ENCODE results near the gene ACSL5.
"Not testable (repeated sequence)": the region's sequence is repeated elsewhere in the genome, so short reads cannot be mapped to it uniquely, and the experiment has no call there.

ACSL5 gene

DNA sequence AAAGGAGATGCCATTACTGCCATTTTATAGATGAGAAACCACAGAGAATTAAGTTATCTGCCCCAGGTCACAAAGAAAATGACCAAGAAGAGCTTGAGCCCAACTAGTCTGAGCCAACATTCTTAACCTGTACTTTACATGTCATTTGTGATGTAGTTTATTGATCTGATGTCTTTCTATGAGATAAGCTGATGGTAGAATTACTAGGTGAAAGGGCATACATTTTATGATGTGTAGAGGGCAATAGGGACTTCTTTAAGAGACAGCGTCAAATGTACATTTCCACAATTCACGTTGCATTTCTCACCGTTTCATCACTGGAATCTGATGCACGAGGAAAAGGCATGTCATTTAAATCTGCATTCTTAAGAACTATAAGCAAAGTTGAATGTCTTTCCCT is 11.3 kb downstream of the ACSL5 start:
- H3K4me3 ChIP-seq (ENCODE audit: low read depth, low read length), result no peak overlapping the region
- TF ChIP-seq, protein P1, sequence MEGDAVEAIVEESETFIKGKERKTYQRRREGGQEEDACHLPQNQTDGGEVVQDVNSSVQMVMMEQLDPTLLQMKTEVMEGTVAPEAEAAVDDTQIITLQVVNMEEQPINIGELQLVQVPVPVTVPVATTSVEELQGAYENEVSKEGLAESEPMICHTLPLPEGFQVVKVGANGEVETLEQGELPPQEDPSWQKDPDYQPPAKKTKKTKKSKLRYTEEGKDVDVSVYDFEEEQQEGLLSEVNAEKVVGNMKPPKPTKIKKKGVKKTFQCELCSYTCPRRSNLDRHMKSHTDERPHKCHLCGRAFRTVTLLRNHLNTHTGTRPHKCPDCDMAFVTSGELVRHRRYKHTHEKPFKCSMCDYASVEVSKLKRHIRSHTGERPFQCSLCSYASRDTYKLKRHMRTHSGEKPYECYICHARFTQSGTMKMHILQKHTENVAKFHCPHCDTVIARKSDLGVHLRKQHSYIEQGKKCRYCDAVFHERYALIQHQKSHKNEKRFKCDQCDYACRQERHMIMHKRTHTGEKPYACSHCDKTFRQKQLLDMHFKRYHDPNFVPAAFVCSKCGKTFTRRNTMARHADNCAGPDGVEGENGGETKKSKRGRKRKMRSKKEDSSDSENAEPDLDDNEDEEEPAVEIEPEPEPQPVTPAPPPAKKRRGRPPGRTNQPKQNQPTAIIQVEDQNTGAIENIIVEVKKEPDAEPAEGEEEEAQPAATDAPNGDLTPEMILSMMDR (IDR thresholded peaks at IDR 0.05; ENCODE audit: borderline replicate concordance, insufficient read depth, low read depth, low read length), result no peak

DNA sequence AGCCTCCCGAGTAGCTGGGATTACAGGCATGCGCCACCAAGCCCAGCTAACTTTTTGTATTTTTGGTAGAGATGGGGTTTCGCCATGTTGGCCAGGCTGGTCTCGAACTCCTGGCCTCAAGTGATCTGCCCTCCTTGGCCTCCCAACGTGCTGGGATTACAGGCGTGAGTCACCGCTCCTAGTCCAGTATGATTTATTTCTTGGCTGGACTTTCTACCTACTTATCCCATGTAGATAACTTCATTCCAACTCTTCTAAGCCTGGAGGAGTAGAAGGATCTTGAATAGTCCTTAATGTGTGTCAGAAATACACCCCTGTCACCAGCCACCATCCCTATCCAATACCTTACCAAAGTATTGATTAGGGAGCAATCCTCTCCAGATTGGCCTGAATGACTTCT is 14.1 kb downstream of the ACSL5 start:
- not testable (repeated sequence) for H3K4me3 ChIP-seq (ENCODE audit: low read depth, low read length)

DNA sequence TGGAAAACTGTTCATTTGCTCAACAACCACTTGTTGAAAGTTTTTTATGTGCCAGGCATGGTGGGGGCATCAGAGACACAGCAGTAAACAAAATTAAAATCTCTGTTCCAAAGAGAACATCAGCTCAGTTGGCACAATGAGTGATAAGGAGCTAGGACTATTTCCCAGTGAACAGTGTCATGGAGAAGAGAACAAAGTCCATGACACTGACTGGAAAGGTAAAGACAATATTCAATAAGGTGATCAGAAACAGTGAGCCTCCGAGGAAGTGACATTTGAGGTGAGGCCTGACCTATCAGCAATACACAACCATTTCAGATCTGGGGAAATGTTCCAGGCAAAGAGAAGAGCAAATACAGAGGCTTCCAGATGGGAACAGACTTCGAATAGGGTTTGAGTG is 14.6 kb downstream of the ACSL5 start:
- H3K4me3 ChIP-seq (ENCODE audit: low read depth, low read length), result no peak overlapping the region
- TF ChIP-seq, protein P1 (IDR thresholded peaks at IDR 0.05; ENCODE audit: borderline replicate concordance, insufficient read depth, low read depth, low read length), result no peak

DNA sequence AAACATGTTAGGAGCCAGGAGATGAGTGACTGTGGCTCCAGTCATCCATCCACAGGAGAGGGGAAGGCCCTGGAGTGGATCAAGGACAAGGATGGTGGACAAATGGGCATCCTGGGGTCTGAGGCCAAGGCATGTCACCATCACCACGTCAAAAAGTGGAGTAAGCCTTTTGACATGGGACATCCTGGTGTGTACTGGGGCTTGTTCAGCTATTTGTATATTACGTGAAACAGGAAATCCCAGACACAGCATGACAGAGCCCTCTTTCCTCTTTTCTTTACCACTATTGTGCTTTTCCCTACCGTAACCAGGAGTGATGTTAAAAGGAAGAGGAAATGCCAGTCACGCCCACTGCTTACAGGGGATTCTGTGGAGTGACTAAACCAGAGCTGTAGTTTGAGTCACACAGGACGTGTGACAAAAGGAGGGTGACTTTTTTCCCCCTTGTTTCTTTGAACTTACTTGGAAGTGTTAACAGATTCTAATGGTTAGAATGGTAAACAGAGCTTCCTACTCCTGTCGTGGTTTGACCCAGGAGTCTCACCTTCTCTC is 15.4 kb downstream of the ACSL5 start:
- TF ChIP-seq, protein P1 (IDR thresholded peaks at IDR 0.05; ENCODE audit: borderline replicate concordance, insufficient read depth, low read depth, low read length), result no peak
- H3K4me3 ChIP-seq (ENCODE audit: low read depth, low read length), result no peak overlapping the region

DNA sequence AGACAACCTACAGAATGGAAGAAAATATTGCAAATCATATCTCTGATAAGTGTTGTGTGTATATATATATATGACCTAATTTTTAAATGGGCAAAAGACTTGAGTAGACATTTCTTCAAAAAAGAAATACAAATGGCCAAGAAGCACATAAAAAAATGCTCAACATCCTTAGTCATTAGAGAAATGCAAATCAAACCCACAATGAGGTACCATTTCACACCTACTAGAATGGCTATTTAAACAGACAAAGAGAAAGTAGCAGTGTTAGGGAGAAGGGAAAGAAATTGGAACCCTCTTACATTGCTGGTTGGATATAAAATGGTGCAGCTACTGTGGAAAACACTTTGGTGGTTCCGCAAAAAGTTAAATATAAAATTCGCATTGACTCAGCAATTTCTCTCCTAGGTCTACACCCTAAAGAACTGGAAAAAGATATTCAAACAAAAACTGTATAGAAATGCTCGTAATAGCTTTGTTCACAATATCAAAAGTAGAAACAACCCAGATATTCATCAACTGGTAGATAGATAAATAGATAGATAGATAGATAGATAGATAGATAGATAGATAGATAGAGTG is 16.3 kb downstream of the ACSL5 start:
- no peak overlapping the region for H3K4me3 ChIP-seq (ENCODE audit: low read depth, low read length)
- TF ChIP-seq, protein P1 (IDR thresholded peaks at IDR 0.05; ENCODE audit: borderline replicate concordance, insufficient read depth, low read depth, low read length), result no peak

DNA sequence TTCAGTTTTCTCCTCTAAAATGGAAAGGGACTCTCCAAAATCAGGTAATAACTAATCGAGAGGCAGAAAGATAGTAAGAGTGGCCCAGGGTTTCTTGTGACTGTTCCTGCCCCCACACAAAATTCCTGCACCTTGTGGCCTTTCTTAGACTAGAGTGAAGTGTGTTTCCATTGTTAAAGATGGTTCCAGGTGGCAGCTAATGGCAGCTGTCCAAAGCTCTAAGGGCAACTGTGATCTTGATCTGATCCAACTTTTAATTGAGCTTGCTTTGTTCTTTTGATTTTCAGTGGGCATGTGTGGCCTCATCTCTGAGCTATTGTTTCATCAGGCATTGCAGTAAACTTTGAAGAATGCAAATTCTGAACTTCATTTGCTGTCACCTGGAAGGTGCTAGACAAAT is 19.4 kb downstream of the ACSL5 start:
- TF ChIP-seq, protein P1 (IDR thresholded peaks at IDR 0.05; ENCODE audit: borderline replicate concordance, insufficient read depth, low read depth, low read length), result no peak
- no peak overlapping the region for H3K4me3 ChIP-seq (ENCODE audit: low read depth, low read length)

DNA sequence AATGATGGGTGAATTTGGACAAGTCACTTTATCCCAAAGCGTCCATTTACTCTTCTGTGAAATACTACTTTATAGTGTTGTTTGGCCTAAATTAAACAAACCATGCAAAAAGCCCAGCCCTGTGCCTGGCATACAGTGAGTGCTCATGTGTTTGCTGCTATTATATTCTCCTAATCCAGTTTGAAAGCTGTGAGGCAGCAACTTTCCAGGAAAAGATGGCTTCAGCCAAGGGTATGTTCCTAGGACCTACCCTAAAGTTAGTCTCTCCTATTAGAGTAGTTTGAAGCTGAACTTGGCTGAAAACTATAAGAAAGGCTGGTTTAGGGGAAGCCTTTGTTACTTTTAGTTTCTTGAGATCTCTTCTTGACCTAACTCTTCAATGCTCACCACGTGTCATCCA is 19.9 kb downstream of the ACSL5 start:
- TF ChIP-seq, protein P1 (IDR thresholded peaks at IDR 0.05; ENCODE audit: borderline replicate concordance, insufficient read depth, low read depth, low read length), result no peak
- H3K4me3 ChIP-seq (ENCODE audit: low read depth, low read length), result no peak overlapping the region
